Breast epithelium (tissue), 3 donors: ENCODE data around the gene WDR7.

Experiments
- POLR2A ChIP-seq: fragments of 450-650 bp; IDR thresholded peaks from one replicate; pipeline ENCODE4 v1.6.1; 2016; ENCODE audit warnings: antibody characterized with exemption, mild to moderate bottlenecking, moderate library complexity
- POLR2AphosphoS5 ChIP-seq, 3 donors: sonication (generic); formaldehyde crosslinking; IDR thresholded peaks; one replicate each; pipeline ENCODE4 v1.6.1; 2017; ENCODE audit warnings: antibody characterized with exemption in 3 of 3

GRCh38 chr18:56672391-56672790 lies 21.2 kb downstream of the WDR7 start:
- TF ChIP-seq POLR2AphosphoS5 (IDR thresholded peaks at IDR 0.05) (no peak), POLR2A (no peak)
